HepG2 (cell line): ENCODE measurements around the gene TMEM266. TPM values are rescaled to one million over a fixed set of nuclear protein-coding genes. Genes with fewer than 3 reads are reported as not detected.

Experiments used
- ATAC-seq: fragments of 200-7000 bp; cut with Tn5 transposase; 3 replicates; pipeline ENCODE4 v1.9.1; 2020; ENCODE audit warnings: mild to moderate bottlenecking, moderate library complexity
- BruUV-seq: library from RNA; stranded (reverse); fragments of 400-500 nt; replicated peaks from 2 replicates; lab custom pipeline; 2021; lab: Mats Ljungman, UMichigan
- CTCF ChIA-PET: fragments of 300-600 bp; formaldehyde crosslinking; extraction: SDS; loops from one replicate; lab custom pipeline; 2021; ENCODE audit warnings: low total read pairs, inconsistent platforms, low intra/inter-chr PET ratio; lab: Yijun Ruan, JAX
- POLR2A ChIA-PET: fragments of 350-600 bp; sonication (Branson Sonifier 250); formaldehyde crosslinking; loops from one replicate; lab custom pipeline; 2020; ENCODE audit warnings: antibody characterized with exemption, inconsistent platforms; lab: Yijun Ruan, JAX
- DNase-seq: peaks from one replicate; pipeline ENCODE4 v3.0.0-alpha.2; 2015; ENCODE audit warnings: low spot score
- FAIRE-seq: peaks from 3 replicates; lab custom pipeline; 2011; peaks lifted over from hg19 to GRCh38; lab: Jason Lieb, UNC
- H2AFZ ChIP-seq: one replicate; pipeline ENCODE4 v1.6.1; 2011; ENCODE audit warnings: low read length, inconsistent platforms
- H3K27ac ChIP-seq: fragments of 300-600 bp; 3 replicates; pipeline ENCODE4 v1.8.0; 2011; ENCODE audit warnings: mixed run types, mild to moderate bottlenecking, mixed read lengths, low read length, inconsistent platforms; ENCODE audit not compliant: insufficient read depth; ENCODE audit errors: extremely low read length
- H3K27me3 ChIP-seq, 2 experiments: fragments of 200-600 bp in 1 of 2; 2 replicates in 1 of 2; 3 replicates in 1 of 2; pipeline versions ENCODE4 v1.6.0 to v1.8.0; 2011; ENCODE audit warnings: low read length in 2 of 2, mild to moderate bottlenecking in 2 of 2, moderate library complexity in 2 of 2, inconsistent platforms in 1 of 2; ENCODE audit not compliant: insufficient read depth in 2 of 2, control insufficient read depth in 1 of 2
- H3K36me3 ChIP-seq, 2 experiments: fragments of 200-600 bp in 1 of 2; replicated peaks in 1 of 2; 2 replicates in 1 of 2; 3 replicates in 1 of 2; pipeline versions ENCODE4 v1.5.1 to v1.8.0; 2011; ENCODE audit warnings: low read length in 2 of 2, inconsistent platforms in 1 of 2; ENCODE audit not compliant: insufficient read depth in 2 of 2, control insufficient read depth in 1 of 2
- H3K4me1 ChIP-seq: 2 replicates; pipeline ENCODE4 v1.5.1; 2012; ENCODE audit warnings: low read length, inconsistent platforms; ENCODE audit not compliant: insufficient read depth
- H3K4me2 ChIP-seq: 2 replicates; pipeline ENCODE4 v1.6.0; 2011; ENCODE audit warnings: low read depth, low read length, inconsistent platforms
- H3K4me3 ChIP-seq, 3 experiments: fragments of 200-600 bp in 1 of 3; sonication (generic), shearing (Covaris generic) in 1 of 3; replicated peaks in 1 of 3; 2 replicates each; pipeline ENCODE4 v1.5.1; 2011 to 2016; ENCODE audit warnings: low read length in 3 of 3, inconsistent platforms in 2 of 3, low read depth in 2 of 3, mild to moderate bottlenecking in 2 of 3, control low read depth in 1 of 3, mixed read lengths in 1 of 3; ENCODE audit not compliant: insufficient read depth in 1 of 3
- H3K79me2 ChIP-seq: one replicate; pipeline ENCODE4 v1.6.1; 2011; ENCODE audit warnings: low read length, inconsistent platforms; ENCODE audit not compliant: insufficient read depth
- H3K9ac ChIP-seq: 2 replicates; pipeline ENCODE4 v1.6.0; 2011; ENCODE audit warnings: mild to moderate bottlenecking, low read depth, low read length, inconsistent platforms; ENCODE audit not compliant: insufficient read depth
- H3K9me3 ChIP-seq: 2 replicates; pipeline ENCODE4 v1.5.1; 2012; ENCODE audit warnings: mild to moderate bottlenecking, low read length
- H4K20me1 ChIP-seq: 2 replicates; pipeline ENCODE4 v1.6.0; 2011; ENCODE audit warnings: inconsistent platforms, mild to moderate bottlenecking, low read length, moderate library complexity; ENCODE audit not compliant: insufficient read depth
- HCFC1 ChIP-seq: fragments of 150-350 bp; IDR thresholded peaks from 2 replicates; pipeline ENCODE4 v1.6.1; 2014; ENCODE audit warnings: low read depth, low read length
- NFYB ChIP-seq: sonication (generic); formaldehyde crosslinking; IDR thresholded peaks from 2 replicates; pipeline ENCODE4 v1.4.0; 2020; ENCODE audit warnings: missing genetic modification reagents
- NFYC ChIP-seq: IDR thresholded peaks from 2 replicates; pipeline ENCODE4 v1.6.1; 2016; ENCODE audit warnings: missing genetic modification reagents, missing compliant biosample characterization
- SOX5 ChIP-seq: IDR thresholded peaks from 2 replicates; pipeline ENCODE4 v1.6.1; 2016; ENCODE audit warnings: borderline replicate concordance
- SP1 ChIP-seq, 2 experiments: fragments of 450-650 bp in 1 of 2; sonication (generic) in 1 of 2; formaldehyde crosslinking in 1 of 2; IDR thresholded peaks; 2 replicates each; pipeline versions ENCODE4 v1.4.0 to v1.6.1; 2016 to 2020; ENCODE audit warnings: missing genetic modification reagents in 1 of 2
- THAP11 ChIP-seq: IDR thresholded peaks from 2 replicates; pipeline ENCODE4 v1.6.1; 2016; ENCODE audit warnings: missing biosample characterization, missing genetic modification reagents
- WIZ ChIP-seq: sonication (generic); formaldehyde crosslinking; IDR thresholded peaks from 2 replicates; pipeline ENCODE4 v1.5.1; 2020; ENCODE audit warnings: mild to moderate bottlenecking, missing genetic modification reagents
- YY1 ChIP-seq: IDR thresholded peaks from 2 replicates; pipeline ENCODE4 v1.6.1; 2011; ENCODE audit warnings: low read length, low read depth, moderate library complexity, mild to moderate bottlenecking; ENCODE audit not compliant: insufficient read depth, insufficient replicate concordance
- ZNF121 ChIP-seq: sonication (generic); formaldehyde crosslinking; IDR thresholded peaks from 2 replicates; pipeline ENCODE4 v1.5.0; 2020; ENCODE audit warnings: mild to moderate bottlenecking, missing genetic modification reagents
- ZNF143 ChIP-seq: sonication (generic); formaldehyde crosslinking; IDR thresholded peaks from 2 replicates; pipeline ENCODE4 v1.4.0; 2020; ENCODE audit warnings: missing genetic modification reagents
- ZNF589 ChIP-seq: sonication (generic); formaldehyde crosslinking; conservative IDR thresholded peaks from 2 replicates; pipeline ENCODE4 v1.8.0; 2022; ENCODE audit warnings: mild to moderate bottlenecking, moderate library complexity, missing genetic modification reagents
- ZNF674 ChIP-seq: sonication (generic); formaldehyde crosslinking; IDR thresholded peaks from 2 replicates; pipeline ENCODE4 v1.5.0; 2020; ENCODE audit warnings: low read depth, mild to moderate bottlenecking, missing genetic modification reagents
- ZSCAN31 ChIP-seq: sonication (generic); formaldehyde crosslinking; IDR thresholded peaks from 2 replicates; pipeline ENCODE4 v1.5.0; 2020; ENCODE audit warnings: low read depth, mild to moderate bottlenecking, missing genetic modification reagents
- WGBS: methylation state at CpG from one replicate; pipeline ENCODE4 v1.1.6; 2017; ENCODE audit warnings: low lambda C conversion rate; 5-methylcytosine and 5-hydroxymethylcytosine counted together
- in situ Hi-C: cut with HindIII; loops from 2 replicates; pipeline ENCODE4 v1.10.0; 2017; ENCODE audit warnings: low pct_unique_long_range_greater_than_20kb; ENCODE audit not compliant: extremely low pct_ligation_motif_present
- intact Hi-C: fragments of 100-400 bp; cut with micrococcal nuclease; formaldehyde crosslinking; loops from one replicate; pipeline ENCODE4 v1.10.0; 2022; ENCODE audit not compliant: unreplicated experiment
- polyA plus RNA-seq, 8 experiments: library from polyadenylated mRNA; depleted of rRNA in 3 of 8; stranded (reverse) in 7 of 8; unstranded in 1 of 8; fragments of >200 nt; fragmentation: Illumina TruSeq in 4 of 8; extraction: Trizol in 4 of 8; gene quantifications; 2 replicates each; pipeline versions ENCODE4 v1.2.1 to v1.2.3, GENCODE V29; 2011 to 2016; ENCODE audit warnings: low read depth in 4 of 8, missing spikeins in 1 of 8, mixed read lengths in 1 of 8; ENCODE audit not compliant: insufficient read depth in 1 of 8
- total RNA-seq, 5 experiments: library from RNA; depleted of rRNA; stranded (reverse); fragments of >200 nt; fragmentation: Illumina TruSeq; extraction: Trizol; gene quantifications; 2 replicates each; pipeline ENCODE4 v1.2.3, GENCODE V29; 2016; ENCODE audit warnings: low read depth in 1 of 5
- TF ChIP-seq, protein P1 (sequence below): sonication (generic); formaldehyde crosslinking; conservative IDR thresholded peaks from 2 replicates; pipeline ENCODE4 v1.4.0; 2020; ENCODE audit warnings: missing genetic modification reagents
- TF ChIP-seq, protein P2 (sequence below), 2 experiments: sonication (generic) in 1 of 2; formaldehyde crosslinking in 1 of 2; IDR thresholded peaks; 2 replicates each; pipeline versions ENCODE4 v1.5.1 to v1.6.1; 2011 to 2020; ENCODE audit warnings: borderline replicate concordance in 1 of 2, low read depth in 1 of 2, low read length in 1 of 2, mild to moderate bottlenecking in 1 of 2, missing genetic modification reagents in 1 of 2, moderate library complexity in 1 of 2

The TMEM266 gene
- total and polyA plus RNA-seq, 2 of the 13 experiments (the other 11 are each of a cell fraction or from before 2014, with no cell fraction given), result 0.04 TPM; not detected in 1

DNA sequence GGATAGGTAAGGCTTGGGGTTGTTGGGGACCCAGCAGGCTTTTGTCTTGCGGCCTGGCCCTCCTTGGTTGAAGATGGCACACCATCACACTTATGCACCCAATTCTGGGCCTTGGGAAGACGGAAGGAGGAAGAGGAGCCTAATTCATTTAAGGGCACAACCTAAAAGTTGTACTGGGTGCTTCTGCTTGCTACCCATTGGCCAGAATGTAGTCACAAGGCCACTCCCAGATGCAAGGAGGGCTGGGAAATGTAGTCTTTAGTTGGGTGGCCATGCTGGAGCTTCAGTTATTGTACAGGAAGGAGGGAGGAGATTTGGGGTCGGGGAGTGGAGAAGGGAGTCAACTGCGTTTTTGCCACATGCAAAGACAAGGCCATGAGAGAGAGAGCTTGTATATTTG, 109.2 kb downstream of the TMEM266 start:
- Histone ChIP-seq H3K4me1 (peaks cover 15% of the 10 kb centered on the region), H2AFZ (no peak overlapping the region), H3K4me3 (no peak overlapping the region; a peak in 1 of 6 replicates), H4K20me1 (no peaks in the 10 kb centered on the region), H3K9ac (no peak overlapping the region), H3K27ac (no peak overlapping the region), H3K27me3 (peaks cover 1 to 43% of the 10 kb centered on the region in 2 experiments; a peak in 4 of 5 replicates), H3K79me2 (no peaks in the 10 kb centered on the region), H3K9me3 (no peaks in the 10 kb centered on the region), H3K4me2 (peak overlapping the region; percentile 61), H3K36me3 (no peaks in the 10 kb centered on the region)
- in situ Hi-C loops (no loop called here), intact Hi-C loops (no loop called here)
- ChIA-PET CTCF (no interaction called here), POLR2A (no interaction called here)
- ATAC-seq, result peak; percentile 61
- 39% methylated on average over 4 of the region's 4 CpGs for WGBS
- BruUV-seq, result no TSS peak
- FAIRE-seq, result peak; percentile 26
- no peak for DNase-seq
- TF ChIP-seq WIZ (CRISPR knock-in tag) (no peak), YY1 (peak; percentile 61), NFYC (peak; percentile 70), NFYB (peak; percentile 54; the same call in 1 of the 2 replicates), THAP11 (CRISPR knock-in tag) (peak; percentile 97), SP1 (IDR thresholded peaks at IDR 0.05) (no peak), SP1 (CRISPR knock-in tag; IDR thresholded peaks at IDR 0.05) (0 out of 2 replicates have a peak, but pooled peaks have one; percentile 22), ZNF143 (CRISPR knock-in tag) (peak; percentile 86), ZNF589 (CRISPR knock-in tag) (no peak), ZNF674 (CRISPR knock-in tag) (no peak), HCFC1 (peak; percentile 65; the same call in 1 of the 2 replicates), ZNF121 (no peak), ZSCAN31 (no peak), SOX5 (CRISPR knock-in tag) (no peak)
- TF ChIP-seq, protein P1, sequence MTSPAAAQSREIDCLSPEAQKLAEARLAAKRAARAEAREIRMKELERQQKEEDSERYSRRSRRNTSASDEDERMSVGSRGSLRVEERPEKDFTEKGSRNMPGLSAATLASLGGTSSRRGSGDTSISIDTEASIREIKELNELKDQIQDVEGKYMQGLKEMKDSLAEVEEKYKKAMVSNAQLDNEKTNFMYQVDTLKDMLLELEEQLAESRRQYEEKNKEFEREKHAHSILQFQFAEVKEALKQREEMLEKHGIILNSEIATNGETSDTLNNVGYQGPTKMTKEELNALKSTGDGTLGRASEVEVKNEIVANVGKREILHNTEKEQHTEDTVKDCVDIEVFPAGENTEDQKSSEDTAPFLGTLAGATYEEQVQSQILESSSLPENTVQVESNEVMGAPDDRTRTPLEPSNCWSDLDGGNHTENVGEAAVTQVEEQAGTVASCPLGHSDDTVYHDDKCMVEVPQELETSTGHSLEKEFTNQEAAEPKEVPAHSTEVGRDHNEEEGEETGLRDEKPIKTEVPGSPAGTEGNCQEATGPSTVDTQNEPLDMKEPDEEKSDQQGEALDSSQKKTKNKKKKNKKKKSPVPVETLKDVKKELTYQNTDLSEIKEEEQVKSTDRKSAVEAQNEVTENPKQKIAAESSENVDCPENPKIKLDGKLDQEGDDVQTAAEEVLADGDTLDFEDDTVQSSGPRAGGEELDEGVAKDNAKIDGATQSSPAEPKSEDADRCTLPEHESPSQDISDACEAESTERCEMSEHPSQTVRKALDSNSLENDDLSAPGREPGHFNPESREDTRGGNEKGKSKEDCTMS, result no peak
- TF ChIP-seq, protein P2, sequence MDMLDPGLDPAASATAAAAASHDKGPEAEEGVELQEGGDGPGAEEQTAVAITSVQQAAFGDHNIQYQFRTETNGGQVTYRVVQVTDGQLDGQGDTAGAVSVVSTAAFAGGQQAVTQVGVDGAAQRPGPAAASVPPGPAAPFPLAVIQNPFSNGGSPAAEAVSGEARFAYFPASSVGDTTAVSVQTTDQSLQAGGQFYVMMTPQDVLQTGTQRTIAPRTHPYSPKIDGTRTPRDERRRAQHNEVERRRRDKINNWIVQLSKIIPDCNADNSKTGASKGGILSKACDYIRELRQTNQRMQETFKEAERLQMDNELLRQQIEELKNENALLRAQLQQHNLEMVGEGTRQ (IDR thresholded peaks at IDR 0.05; ENCODE audit: low read depth, low read length), result peak; percentile 34; the same call in 1 of the 2 replicates
- TF ChIP-seq, protein P2 (CRISPR knock-in tag; IDR thresholded peaks at IDR 0.05; ENCODE audit: borderline replicate concordance), result peak; percentile 69; the same call in 1 of the 2 replicates
